ENCODE results near the gene UNCX.

DNA sequence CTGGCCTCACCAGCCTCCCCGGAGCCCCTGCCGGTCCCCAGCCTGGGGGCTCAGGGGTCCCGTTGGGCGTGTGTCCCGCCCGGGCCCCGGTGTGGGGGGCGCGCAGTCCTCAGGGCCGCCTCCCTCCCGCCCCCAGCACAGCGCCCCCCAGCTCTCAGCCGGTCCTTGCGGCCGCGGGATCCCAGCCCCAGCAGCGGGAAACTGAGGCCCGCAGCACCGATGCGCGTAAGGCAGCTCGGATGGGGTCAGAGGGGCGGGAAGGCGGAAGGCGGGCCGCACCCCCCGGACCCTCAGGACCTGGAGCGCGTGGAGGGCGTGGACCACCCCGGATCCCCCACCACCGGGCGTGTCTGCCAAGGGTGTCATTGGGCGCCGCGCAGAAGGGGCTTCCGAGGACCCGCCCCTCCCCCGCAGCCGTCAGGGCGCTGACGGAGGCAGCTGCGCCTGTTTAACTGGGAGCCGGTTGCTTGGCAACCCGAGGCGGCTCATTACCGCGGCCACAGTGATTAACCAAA is 14.9 kb downstream of the UNCX start:
- no peak for TF ChIP-seq ZNF311 (CRISPR knock-in tag; IDR thresholded peaks at IDR 0.05)
- TF ChIP-seq, protein P1, sequence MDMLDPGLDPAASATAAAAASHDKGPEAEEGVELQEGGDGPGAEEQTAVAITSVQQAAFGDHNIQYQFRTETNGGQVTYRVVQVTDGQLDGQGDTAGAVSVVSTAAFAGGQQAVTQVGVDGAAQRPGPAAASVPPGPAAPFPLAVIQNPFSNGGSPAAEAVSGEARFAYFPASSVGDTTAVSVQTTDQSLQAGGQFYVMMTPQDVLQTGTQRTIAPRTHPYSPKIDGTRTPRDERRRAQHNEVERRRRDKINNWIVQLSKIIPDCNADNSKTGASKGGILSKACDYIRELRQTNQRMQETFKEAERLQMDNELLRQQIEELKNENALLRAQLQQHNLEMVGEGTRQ (CRISPR knock-in tag; IDR thresholded peaks at IDR 0.05), result no peak
